Osteocyte (in vitro differentiated cells): ENCODE measurements around the gene CLVS2. TPM values are rescaled to one million over a fixed set of nuclear protein-coding genes. Genes with fewer than 3 reads are reported as not detected.

Experiments used
- DNase-seq: peaks from one replicate; pipeline ENCODE4 v3.0.0; 2021; ENCODE audit warnings: mixed read lengths; ENCODE audit not compliant: unreplicated experiment; ENCODE audit errors: extremely low spot score
- H3K27ac Mint-ChIP-seq: one replicate; pipeline ENCODE4 v1.8.0; 2021; ENCODE audit warnings: mild to moderate bottlenecking, mixed read lengths; ENCODE audit not compliant: unreplicated experiment
- H3K27me3 Mint-ChIP-seq: one replicate; pipeline ENCODE4 v1.8.0; 2021; ENCODE audit warnings: mixed read lengths; ENCODE audit not compliant: unreplicated experiment
- H3K36me3 Mint-ChIP-seq: one replicate; pipeline ENCODE4 v1.8.0; 2021; ENCODE audit warnings: mixed read lengths; ENCODE audit not compliant: unreplicated experiment
- H3K4me1 Mint-ChIP-seq: one replicate; pipeline ENCODE4 v1.8.0; 2021; ENCODE audit warnings: mixed read lengths; ENCODE audit not compliant: unreplicated experiment
- H3K4me3 Mint-ChIP-seq: one replicate; pipeline ENCODE4 v1.8.0; 2021; ENCODE audit warnings: mild to moderate bottlenecking, moderate library complexity, mixed read lengths; ENCODE audit not compliant: unreplicated experiment
- H3K9me3 Mint-ChIP-seq: one replicate; pipeline ENCODE4 v1.8.0; 2021; ENCODE audit warnings: mixed read lengths; ENCODE audit not compliant: unreplicated experiment
- CTCF ChIP-seq: fragments of 200-600 bp; sonication (generic); IDR thresholded peaks from 2 replicates; pipeline ENCODE4 v1.5.0; 2021; ENCODE audit warnings: antibody characterized with exemption, mild to moderate bottlenecking, moderate library complexity
- long read RNA-seq: library from polyadenylated mRNA; unstranded; transcript quantifications from one replicate; pipeline ENCODE4 v2.0.0, GENCODE V29; 2021
- total RNA-seq: library from RNA; stranded (reverse); gene quantifications from 2 replicates; pipeline ENCODE4 v1.2.1, GENCODE V29; 2021

CLVS2 gene
- not detected in 2 replicates for total RNA-seq
- long read RNA-seq, result 0 reads

GRCh38 chr6:122995921-122996793, at the start of gene CLVS2:
Gene CLVS2 (plus strand): TSS chr6:122996235. CDS start chr6:122997778, 1,543 bp downstream.
- DNase-seq, result no peak
- H3K9me3 Mint-ChIP-seq, result no peaks in the 10 kb centered on the region
- H3K27me3 Mint-ChIP-seq, result peaks cover 72% of the 10 kb centered on the region
- no peak within 1 kb of the TSS for H3K27ac Mint-ChIP-seq
- peaks cover 12% of the 10 kb centered on the region for H3K4me1 Mint-ChIP-seq
- H3K36me3 Mint-ChIP-seq, result no peaks in the 10 kb centered on the region
- TF ChIP-seq CTCF, result no peak
- peak within 1 kb of the TSS; percentile 66 for H3K4me3 Mint-ChIP-seq

- no peaks in the 10 kb centered on the region for H3K36me3 Mint-ChIP-seq
- H3K27ac Mint-ChIP-seq, result no peak overlapping the region
- H3K27me3 Mint-ChIP-seq, result no peaks in the 10 kb centered on the region
- DNase-seq, result no peak
- peak; percentile 25 for TF ChIP-seq CTCF
- no peak overlapping the region for H3K4me3 Mint-ChIP-seq
- no peaks in the 10 kb centered on the region for H3K4me1 Mint-ChIP-seq
- H3K9me3 Mint-ChIP-seq, result no peaks in the 10 kb centered on the region
Observed at GRCh38 chr6:122947355-122947754, 48.7 kb upstream of the CLVS2 start.

- no peak for TF ChIP-seq CTCF
- peaks cover 22% of the 10 kb centered on the region for H3K9me3 Mint-ChIP-seq
- DNase-seq, result no peak
- no peaks in the 10 kb centered on the region for H3K27me3 Mint-ChIP-seq
- no peaks in the 10 kb centered on the region for H3K4me1 Mint-ChIP-seq
- H3K36me3 Mint-ChIP-seq, result no peaks in the 10 kb centered on the region
- no peak overlapping the region for H3K4me3 Mint-ChIP-seq
- H3K27ac Mint-ChIP-seq, result no peak overlapping the region
Observed at GRCh38 chr6:122953766-122954165, 42.3 kb upstream of the CLVS2 start.

- Mint-ChIP-seq H3K4me1 (no peaks in the 10 kb centered on the region), H3K4me3 (no peak overlapping the region), H3K27me3 (no peaks in the 10 kb centered on the region), H3K36me3 (no peaks in the 10 kb centered on the region), H3K27ac (no peak overlapping the region), H3K9me3 (peaks cover 22% of the 10 kb centered on the region)
- no peak for TF ChIP-seq CTCF
- DNase-seq, result no peak
Observed at GRCh38 chr6:122956376-122956775, 39.7 kb upstream of the CLVS2 start.

GRCh38 chr6:122962000-122962624, 33.9 kb upstream of the CLVS2 start:
- Mint-ChIP-seq H3K27ac (no peak overlapping the region), H3K27me3 (no peaks in the 10 kb centered on the region), H3K4me3 (no peak overlapping the region), H3K4me1 (no peaks in the 10 kb centered on the region), H3K36me3 (no peaks in the 10 kb centered on the region), H3K9me3 (peaks cover 16% of the 10 kb centered on the region)
- no peak for TF ChIP-seq CTCF
- no peak for DNase-seq
